GM23338 (cell line): ENCODE data around the gene SCN7A. TPM values are rescaled to one million over a fixed set of nuclear protein-coding genes. Genes with fewer than 3 reads are reported as not detected.

Experiments
- ATAC-seq: fragments of 200-7000 bp; cut with Tn5 transposase; 3 replicates; pipeline ENCODE4 v1.9.1; 2020
- DNase-seq: peaks from one replicate; pipeline ENCODE4 v3.0.0-alpha.2; 2015; ENCODE audit warnings: low spot score
- H2AFZ ChIP-seq: fragments of 200-600 bp; sonication (generic); 2 replicates; pipeline ENCODE4 v1.8.0; 2016; ENCODE audit warnings: antibody characterized with exemption, mild to moderate bottlenecking, moderate library complexity
- H3F3A ChIP-seq: fragments of 200-600 bp; sonication (generic); replicated peaks from 2 replicates; pipeline ENCODE4 v1.8.0; 2017; ENCODE audit warnings: antibody characterized with exemption, mixed run types, low read depth
- H3K27ac ChIP-seq: fragments of 200-600 bp; sonication (generic); 2 replicates; pipeline ENCODE4 v1.6.1; 2016; ENCODE audit warnings: low read depth
- H3K27me3 ChIP-seq: fragments of 200-600 bp; sonication (generic); 2 replicates; pipeline ENCODE4 v1.8.0; 2016; ENCODE audit warnings: mild to moderate bottlenecking, mixed run types, moderate library complexity; ENCODE audit not compliant: insufficient read depth
- H3K36me3 ChIP-seq: fragments of 200-600 bp; sonication (generic); 2 replicates; pipeline ENCODE4 v1.8.0; 2016; ENCODE audit warnings: mild to moderate bottlenecking; ENCODE audit not compliant: insufficient read depth
- H3K4me1 ChIP-seq: fragments of 200-600 bp; sonication (generic); 2 replicates; pipeline ENCODE4 v1.8.0; 2016; ENCODE audit warnings: mild to moderate bottlenecking, moderate library complexity; ENCODE audit not compliant: insufficient read depth
- H3K4me2 ChIP-seq: fragments of 200-600 bp; sonication (generic); 2 replicates; pipeline ENCODE4 v1.7.1; 2017; ENCODE audit warnings: mixed run types
- H3K4me3 ChIP-seq: fragments of 200-600 bp; sonication (generic); 2 replicates; pipeline ENCODE4 v1.6.1; 2016; ENCODE audit warnings: mixed run types
- H3K79me2 ChIP-seq: fragments of 200-600 bp; sonication (generic); replicated peaks from 2 replicates; pipeline ENCODE4 v1.8.0; 2017; ENCODE audit warnings: mild to moderate bottlenecking; ENCODE audit not compliant: insufficient read depth
- H3K9me2 ChIP-seq: fragments of 200-600 bp; sonication (generic); 2 replicates; pipeline ENCODE4 v1.8.0; 2017; ENCODE audit not compliant: insufficient read depth
- H4K20me1 ChIP-seq: fragments of 200-600 bp; sonication (generic); replicated peaks from 2 replicates; pipeline ENCODE4 v1.8.0; 2017; ENCODE audit warnings: mild to moderate bottlenecking; ENCODE audit not compliant: insufficient read depth
- H3K27ac Mint-ChIP-seq: 2 replicates; pipeline ENCODE4 v1.8.0; 2020; ENCODE audit warnings: inconsistent platforms, mild to moderate bottlenecking, moderate library complexity, mixed read lengths
- H3K27me3 Mint-ChIP-seq: 3 replicates; pipeline ENCODE4 v1.8.0; 2022; ENCODE audit warnings: low read depth, mild to moderate bottlenecking, moderate library complexity, mixed read lengths, inconsistent platforms; ENCODE audit not compliant: insufficient read depth, poor library complexity
- H3K36me3 Mint-ChIP-seq: 3 replicates; pipeline ENCODE4 v1.8.0; 2021; ENCODE audit warnings: low read depth, mild to moderate bottlenecking, inconsistent platforms, moderate library complexity, mixed read lengths
- H3K4me1 Mint-ChIP-seq: 3 replicates; pipeline ENCODE4 v1.8.0; 2020; ENCODE audit warnings: mild to moderate bottlenecking, inconsistent platforms, mixed read lengths
- H3K4me3 Mint-ChIP-seq: 3 replicates; pipeline ENCODE4 v1.8.0; 2021; ENCODE audit warnings: moderate library complexity, mild to moderate bottlenecking, inconsistent platforms, mixed read lengths
- H3K9me3 Mint-ChIP-seq: 3 replicates; pipeline ENCODE4 v1.8.0; 2020; ENCODE audit warnings: moderate library complexity, mild to moderate bottlenecking, inconsistent platforms, mixed read lengths
- CREB1 ChIP-seq: fragments of 250-450 bp; sonication (Bioruptor Pico); IDR thresholded peaks from 2 replicates; pipeline ENCODE4 v1.5.0; 2020; ENCODE audit warnings: low read depth, mild to moderate bottlenecking, moderate library complexity
- CTCF ChIP-seq, 2 experiments: fragments of 200-600 bp in 1 of 2; sonication (generic) in 1 of 2; conservative IDR thresholded peaks; 2 replicates each; pipeline versions ENCODE4 v1.5.1 to v1.6.1; 2016 to 2017; ENCODE audit warnings: antibody characterized with exemption in 2 of 2, low read depth in 2 of 2, mild to moderate bottlenecking in 2 of 2, moderate library complexity in 1 of 2
- EZH2phosphoT487 ChIP-seq: fragments of 200-600 bp; sonication (generic); IDR thresholded peaks from one replicate; pipeline ENCODE4 v1.8.1; 2018; ENCODE audit warnings: antibody characterized with exemption; ENCODE audit not compliant: unreplicated experiment
- NANOG ChIP-seq: IDR thresholded peaks from 2 replicates; pipeline ENCODE4 v1.6.1; 2016; ENCODE audit warnings: antibody characterized with exemption, borderline replicate concordance
- POLR2AphosphoS5 ChIP-seq: IDR thresholded peaks from 2 replicates; pipeline ENCODE4 v1.6.1; 2016; ENCODE audit warnings: antibody characterized with exemption, low read depth
- REST ChIP-seq: IDR thresholded peaks from one replicate; pipeline ENCODE4 v1.6.1; 2018; ENCODE audit warnings: antibody characterized with exemption; ENCODE audit not compliant: unreplicated experiment
- STAT1 ChIP-seq: IDR thresholded peaks from one replicate; pipeline ENCODE4 v1.6.1; 2016; ENCODE audit warnings: antibody characterized with exemption; ENCODE audit not compliant: unreplicated experiment
- ZNF114 ChIP-seq: fragments of 250-450 bp; sonication (Bioruptor Pico); IDR thresholded peaks from 2 replicates; pipeline ENCODE4 v1.5.0; 2020; ENCODE audit warnings: mild to moderate bottlenecking, moderate library complexity
- ZNF462 ChIP-seq: fragments of 250-450 bp; sonication (Bioruptor Pico); IDR thresholded peaks from 2 replicates; pipeline ENCODE4 v1.5.0; 2020; ENCODE audit warnings: mild to moderate bottlenecking, moderate library complexity
- polyA plus RNA-seq: library from polyadenylated mRNA; unstranded; fragments of >200 nt; fragmentation: Nextera tagmentation; extraction: Ambion mirVana; gene quantifications from 2 replicates; pipeline ENCODE4 v1.2.1, GENCODE V29; 2016
- total RNA-seq: library from RNA; depleted of rRNA; stranded (reverse); fragments of >200 nt; shearing (Covaris generic); gene quantifications from 2 replicates; pipeline ENCODE4 v1.2.3, GENCODE V29; 2014

The SCN7A gene
- total and polyA plus RNA-seq, 2 experiments from 2014 or later = 0.10 to 0.42 TPM

GRCh38 chr2:166372046-166372445 lies 122.0 kb downstream of the SCN7A start:
- H3K9me2 ChIP-seq = no peaks in the 10 kb centered on the region
- TF ChIP-seq ZNF114 = no peak
- no peak for TF ChIP-seq EZH2phosphoT487
- TF ChIP-seq STAT1 = no peak
- no peak for TF ChIP-seq CREB1 (CRISPR knock-in tag)
- no peak for TF ChIP-seq NANOG
- no peak for TF ChIP-seq REST
- TF ChIP-seq ZNF462 (CRISPR knock-in tag) = no peak
- TF ChIP-seq CTCF (conservative IDR thresholded peaks at IDR 0.05; ENCODE audit: low read depth in 2 of 2) = no peak
- no peak for TF ChIP-seq POLR2AphosphoS5
- Mint-ChIP-seq H3K27me3 (peaks cover 3% of the 10 kb centered on the region), H3K36me3 (no peaks in the 10 kb centered on the region), H3K4me3 (no peak overlapping the region), H3K9me3 (no peaks in the 10 kb centered on the region), H3K4me1 (peaks cover 38% of the 10 kb centered on the region), H3K27ac (no peak overlapping the region)
- H4K20me1 ChIP-seq = no peaks in the 10 kb centered on the region
- DNase-seq = no peak
- no peak overlapping the region for H2AFZ ChIP-seq
- H3K79me2 ChIP-seq = no peaks in the 10 kb centered on the region
- peaks cover 31% of the 10 kb centered on the region for H3K4me1 ChIP-seq
- H3K36me3 ChIP-seq = no peaks in the 10 kb centered on the region
- no peaks in the 10 kb centered on the region for H3K27me3 ChIP-seq
- H3K4me3 ChIP-seq = no peak overlapping the region
- no peak overlapping the region for H3K27ac ChIP-seq
- no peaks in the 10 kb centered on the region for H3F3A ChIP-seq
- peak overlapping the region; percentile 72; the same call in 1 of the 2 replicates for H3K4me2 ChIP-seq
- ATAC-seq = no peak
